K562 (cell line): ENCODE results near the gene RBMS1. TPM values are rescaled to one million over a fixed set of nuclear protein-coding genes. Genes with fewer than 3 reads are reported as not detected.

Experiments used
- ATAC-seq: fragments of 200-7000 bp; cut with Tn5 transposase; 3 replicates; pipeline ENCODE4 v1.9.1; 2020; ENCODE audit warnings: moderate library complexity
- BruUV-seq: library from RNA; stranded (reverse); fragments of 400-500 nt; replicated peaks from 2 replicates; lab custom pipeline; 2021; lab: Mats Ljungman, UMichigan
- CTCF ChIA-PET: fragments of 300-600 bp; formaldehyde crosslinking; extraction: SDS; loops from one replicate; lab custom pipeline; 2021; ENCODE audit warnings: low intra/inter-chr PET ratio; lab: Yijun Ruan, JAX
- POLR2A ChIA-PET: fragments of 300-600, 350-650 bp; sonication (Branson Sonifier 250); formaldehyde crosslinking; extraction: SDS; loops from one replicate; lab custom pipeline; 2021; ENCODE audit warnings: antibody characterized with exemption, inconsistent platforms; lab: Yijun Ruan, JAX
- DNase-seq, 4 experiments: peaks; one replicate each; pipeline versions ENCODE4 v3.0.0 to v3.0.0-alpha.2; 2011 to 2018; ENCODE audit warnings: low spot score in 3 of 4, mixed read lengths in 3 of 4; ENCODE audit errors: extremely low read depth in 1 of 4
- FAIRE-seq: peaks from 2 replicates; lab custom pipeline; 2011; peaks lifted over from hg19 to GRCh38; lab: Jason Lieb, UNC
- H2AFZ ChIP-seq: 2 replicates; pipeline ENCODE4 v1.6.0; 2011; ENCODE audit warnings: low read depth, low read length, control low read depth, inconsistent platforms
- H3K27ac ChIP-seq: fragments of 200-600 bp; 3 replicates; pipeline ENCODE4 v1.8.0; 2011; ENCODE audit warnings: low read depth, mild to moderate bottlenecking, control low read depth, inconsistent platforms, low read length, moderate library complexity, mixed read lengths; ENCODE audit errors: extremely low read depth
- H3K27me3 ChIP-seq, 2 experiments: fragments of 300-600 bp in 1 of 2; 2 replicates in 1 of 2; 3 replicates in 1 of 2; pipeline versions ENCODE4 v1.6.0 to v1.8.0; 2011; ENCODE audit warnings: inconsistent platforms in 2 of 2, low read length in 2 of 2, mild to moderate bottlenecking in 1 of 2, mixed read lengths in 1 of 2, moderate library complexity in 1 of 2; ENCODE audit not compliant: control insufficient read depth in 2 of 2, insufficient read depth in 2 of 2
- H3K36me3 ChIP-seq: fragments of 300-600 bp; 3 replicates; pipeline ENCODE4 v1.8.0; 2011; ENCODE audit warnings: mild to moderate bottlenecking, low read length, inconsistent platforms; ENCODE audit not compliant: control insufficient read depth, insufficient read depth
- H3K4me1 ChIP-seq, 2 experiments: fragments of 200-600 bp in 1 of 2; replicated peaks in 1 of 2; 2 replicates in 1 of 2; 3 replicates in 1 of 2; pipeline versions ENCODE4 v1.5.1 to v1.8.0; 2011; ENCODE audit warnings: inconsistent platforms in 2 of 2, low read length in 2 of 2, mild to moderate bottlenecking in 1 of 2, mixed read lengths in 1 of 2, moderate library complexity in 1 of 2; ENCODE audit not compliant: control insufficient read depth in 2 of 2, insufficient read depth in 2 of 2
- H3K4me2 ChIP-seq: 2 replicates; pipeline ENCODE4 v1.6.1; 2011; ENCODE audit warnings: low read length, control low read depth, inconsistent platforms, mixed read lengths; ENCODE audit not compliant: insufficient read depth
- H3K4me3 ChIP-seq: fragments of 200-600 bp; sonication (generic), shearing (Covaris generic); 2 replicates; pipeline ENCODE4 v1.5.1; 2016; ENCODE audit warnings: control low read depth, inconsistent platforms
- H3K79me2 ChIP-seq: fragments of 200-600 bp; 3 replicates; pipeline ENCODE4 v1.8.0; 2011; ENCODE audit warnings: low read length, inconsistent platforms; ENCODE audit not compliant: control insufficient read depth, insufficient read depth
- H3K9ac ChIP-seq, 2 experiments: 2 replicates each; pipeline versions ENCODE4 v1.6.0 to v1.6.1; 2011; ENCODE audit warnings: low read depth in 2 of 2, low read length in 2 of 2, control low read depth in 1 of 2, inconsistent platforms in 1 of 2, mild to moderate bottlenecking in 1 of 2, mixed read lengths in 1 of 2; ENCODE audit not compliant: insufficient read depth in 1 of 2
- H3K9me1 ChIP-seq: one replicate; pipeline ENCODE4 v1.6.0; 2011; ENCODE audit warnings: inconsistent platforms, mild to moderate bottlenecking, low read length, moderate library complexity; ENCODE audit not compliant: control insufficient read depth, insufficient read depth
- H3K9me3 ChIP-seq: replicated peaks from 2 replicates; pipeline ENCODE4 v1.5.1; 2011; ENCODE audit warnings: low read depth, low read length, inconsistent platforms; ENCODE audit not compliant: control insufficient read depth, insufficient read depth
- H4K20me1 ChIP-seq: replicated peaks from 2 replicates; pipeline ENCODE4 v1.6.1; 2011; ENCODE audit warnings: low read length, inconsistent platforms, mixed read lengths; ENCODE audit not compliant: control insufficient read depth, insufficient read depth
- FUS ChIP-seq: fragments of 200-400 bp; formaldehyde crosslinking; optimal IDR thresholded peaks from 2 replicates; pipeline ENCODE3; 2017; ENCODE audit warnings: low read depth, low read length
- HEY1 ChIP-seq: fragments of 250-450 bp; sonication (Bioruptor Pico); IDR thresholded peaks from 2 replicates; pipeline ENCODE4 v1.5.0; 2020; ENCODE audit warnings: mild to moderate bottlenecking, moderate library complexity, borderline replicate concordance
- MCM3 ChIP-seq: fragments of 450-650 bp; IDR thresholded peaks from 2 replicates; pipeline ENCODE4 v1.6.1; 2016
- PHF21A ChIP-seq: fragments of 450-650 bp; IDR thresholded peaks from 2 replicates; pipeline ENCODE4 v1.6.1; 2017; ENCODE audit warnings: low read depth, borderline replicate concordance
- PML ChIP-seq: IDR thresholded peaks from 2 replicates; pipeline ENCODE4 v1.6.1; 2012; ENCODE audit warnings: low read length, inconsistent platforms
- PURB ChIP-seq: sonication (generic); formaldehyde crosslinking; IDR thresholded peaks from 2 replicates; pipeline ENCODE4 v1.9.0; 2021; ENCODE audit warnings: low read depth, mild to moderate bottlenecking, missing genetic modification reagents
- SRF ChIP-seq, 2 experiments: fragments of 250-450, 450-650 bp in 1 of 2; sonication (Bioruptor Pico) in 1 of 2; sonication (generic) in 1 of 2; formaldehyde crosslinking; IDR thresholded peaks; 2 replicates each; pipeline versions ENCODE4 v1.5.0 to v1.5.1; 2020 to 2022; ENCODE audit warnings: mild to moderate bottlenecking in 1 of 2, missing genetic modification reagents in 1 of 2
- WHSC1 ChIP-seq: IDR thresholded peaks from one replicate; pipeline ENCODE4 v1.6.1; 2012; ENCODE audit warnings: low read length, control low read depth, inconsistent platforms
- WGBS: fragments of 100-300 bp; shearing (Covaris generic); methylation state at CpG from one replicate; pipeline ENCODE4 v1.1.6; 2016; ENCODE audit warnings: low coverage, mixed read lengths; ENCODE audit not compliant: insufficient coverage; ENCODE audit errors: missing lambda C conversion rate; 5-methylcytosine and 5-hydroxymethylcytosine counted together
- in situ Hi-C: fragments of 300-500 bp; cut with MboI; formaldehyde crosslinking; loops from 4 replicates; pipeline ENCODE4 v1.15.0; 2018; ENCODE audit warnings: inconsistent platforms, mixed read lengths
- intact Hi-C: fragments of 100-400 bp; cut with micrococcal nuclease; formaldehyde crosslinking; loops from 2 replicates; pipeline ENCODE4 v1.14.2; 2022
- polyA plus RNA-seq, 8 experiments: library from polyadenylated mRNA; depleted of rRNA in 4 of 8; stranded (reverse) in 5 of 8; unstranded in 3 of 8; fragments of >200 nt; fragmentation: Nextera tagmentation in 2 of 8; fragmentation: Illumina TruSeq in 1 of 8; extraction: Ambion mirVana in 2 of 8; extraction: Trizol in 1 of 8; gene quantifications; 2 replicates each; pipeline versions ENCODE4 v1.2.1 to v1.2.3, GENCODE V29; 2011 to 2014; ENCODE audit warnings: inconsistent platforms in 1 of 8, missing spikeins in 1 of 8
- total RNA-seq, 7 experiments: library from RNA; depleted of rRNA in 6 of 7; stranded (reverse); fragments of >200 nt in 6 of 7; fragmentation: Illumina TruSeq in 2 of 7; extraction: Trizol in 2 of 7; gene quantifications; 2 replicates each; pipeline versions ENCODE4 v1.2.1 to v1.2.3, GENCODE V29; 2011 to 2021; ENCODE audit warnings: low replicate concordance in 1 of 7
- TF ChIP-seq, protein P1 (sequence below): sonication (generic); formaldehyde crosslinking; IDR thresholded peaks from 2 replicates; pipeline ENCODE4 v1.9.0; 2022; ENCODE audit warnings: mild to moderate bottlenecking, missing genetic modification reagents
- TF ChIP-seq, protein P2 (sequence below): fragments of 250-450 bp; sonication (Bioruptor Pico); IDR thresholded peaks from 2 replicates; pipeline ENCODE4 v1.5.0; 2021

The RBMS1 gene
- total and polyA plus RNA-seq, 9 of the 15 experiments (the other 6 are each of a cell fraction or from before 2014, with no cell fraction given) = 0.04 to 0.31 (median 0.09) TPM; not detected in 6

- TF ChIP-seq, protein P1, sequence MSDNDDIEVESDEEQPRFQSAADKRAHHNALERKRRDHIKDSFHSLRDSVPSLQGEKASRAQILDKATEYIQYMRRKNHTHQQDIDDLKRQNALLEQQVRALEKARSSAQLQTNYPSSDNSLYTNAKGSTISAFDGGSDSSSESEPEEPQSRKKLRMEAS (CRISPR knock-in tag) = no peak
- TF ChIP-seq MCM3 (no peak), WHSC1 (no peak)
- TF ChIP-seq, all 486 proteins: peak for 0
- no peaks in the 10 kb centered on the region for H4K20me1 ChIP-seq
- H3K4me3 ChIP-seq = no peak overlapping the region
- ChIA-PET POLR2A (no interaction called here), CTCF (interaction anchor here (0.7 kb wide), 1 partner anchor 951 kb away, joined by 5 read pairs; no protein-coding TSS in a partner anchor)
- H3K36me3 ChIP-seq = no peaks in the 10 kb centered on the region
- H3K9me3 ChIP-seq = no peaks in the 10 kb centered on the region
- 1% methylated on average over 3 of the region's 3 CpGs for WGBS
- no peak for FAIRE-seq
- intact Hi-C loops (no loop called here), in situ Hi-C loops (no loop called here)
- no peak overlapping the region for H3K9ac ChIP-seq
- H3K4me2 ChIP-seq = no peak overlapping the region
- H3K27me3 ChIP-seq = no peaks in the 10 kb centered on the region
- no TSS peak for BruUV-seq
- H3K27ac ChIP-seq = no peak overlapping the region
- no peaks in the 10 kb centered on the region for H3K4me1 ChIP-seq
- H2AFZ ChIP-seq = no peak overlapping the region
- no peak for DNase-seq
- ATAC-seq = no peak
- no peaks in the 10 kb centered on the region for H3K9me1 ChIP-seq
- no peaks in the 10 kb centered on the region for H3K79me2 ChIP-seq
Measured at GRCh38 chr2:160322320-160322719, 171.3 kb downstream of the RBMS1 start.

GRCh38 chr2:160321006-160321405 lies 172.6 kb downstream of the RBMS1 start:
- WGBS = 0% methylated on average over 2 of the region's 2 CpGs
- no peaks in the 10 kb centered on the region for H3K9me1 ChIP-seq
- H4K20me1 ChIP-seq = no peaks in the 10 kb centered on the region
- no peaks in the 10 kb centered on the region for H3K9me3 ChIP-seq
- no peaks in the 10 kb centered on the region for H3K36me3 ChIP-seq
- intact Hi-C loops = no loop called here
- H2AFZ ChIP-seq = no peak overlapping the region
- ATAC-seq = no peak
- no peak overlapping the region for H3K4me3 ChIP-seq
- H3K79me2 ChIP-seq = no peaks in the 10 kb centered on the region
- no peak overlapping the region for H3K27ac ChIP-seq
- H3K27me3 ChIP-seq = no peaks in the 10 kb centered on the region
- H3K9ac ChIP-seq = no peak overlapping the region
- no peak overlapping the region for H3K4me2 ChIP-seq
- in situ Hi-C loops = no loop called here
- no peak for FAIRE-seq
- POLR2A ChIA-PET = interaction anchor here (0.7 to 1.0 kb wide), 2 partner anchors 12 to 56 kb away, joined by 3 read pairs; no protein-coding TSS in a partner anchor
- BruUV-seq = no TSS peak
- CTCF ChIA-PET = no interaction called here
- H3K4me1 ChIP-seq = no peaks in the 10 kb centered on the region
- no peak for DNase-seq
- TF ChIP-seq PURB (CRISPR knock-in tag) = no peak
- TF ChIP-seq PML = no peak
- no peak for TF ChIP-seq PHF21A
- TF ChIP-seq HEY1 (CRISPR knock-in tag) = no peak
- TF ChIP-seq, protein P2, sequence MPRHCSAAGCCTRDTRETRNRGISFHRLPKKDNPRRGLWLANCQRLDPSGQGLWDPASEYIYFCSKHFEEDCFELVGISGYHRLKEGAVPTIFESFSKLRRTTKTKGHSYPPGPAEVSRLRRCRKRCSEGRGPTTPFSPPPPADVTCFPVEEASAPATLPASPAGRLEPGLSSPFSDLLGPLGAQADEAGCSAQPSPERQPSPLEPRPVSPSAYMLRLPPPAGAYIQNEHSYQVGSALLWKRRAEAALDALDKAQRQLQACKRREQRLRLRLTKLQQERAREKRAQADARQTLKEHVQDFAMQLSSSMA (CRISPR knock-in tag) = no peak
- TF ChIP-seq SRF (CRISPR knock-in tag; IDR thresholded peaks at IDR 0.05) = no peak
- no peak for TF ChIP-seq FUS
